Measurements from ENCODE around the gene EIF3K.
"Not testable (repeated sequence)": the region's sequence is repeated elsewhere in the genome, so short reads cannot be mapped to it uniquely, and the experiment has no call there.

The EIF3K gene

GRCh38 chr19:38619361-38620174, 580 bp downstream of the EIF3K start:
- no peak for DNase-seq

DNA sequence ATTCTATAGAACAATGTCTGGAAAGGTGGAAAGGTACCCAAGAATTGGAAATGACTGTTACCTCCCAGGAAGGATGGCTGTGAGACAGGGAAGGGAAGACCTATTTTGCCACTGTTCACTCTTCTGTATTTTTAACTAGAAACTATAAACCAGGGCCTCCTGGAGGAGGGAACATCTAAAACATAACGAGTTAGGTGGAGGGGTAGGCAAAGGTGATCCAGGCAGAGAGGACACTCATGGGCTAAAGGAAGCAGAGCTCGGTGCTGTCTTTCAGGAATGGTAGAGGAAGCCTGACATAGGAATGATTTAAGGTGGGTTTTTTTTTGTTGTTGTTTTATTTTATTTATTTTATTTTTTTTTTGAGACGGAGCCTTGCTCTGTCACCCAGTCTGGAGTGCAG, 5.8 kb downstream of the EIF3K start:
- DNase-seq = no peak

DNA sequence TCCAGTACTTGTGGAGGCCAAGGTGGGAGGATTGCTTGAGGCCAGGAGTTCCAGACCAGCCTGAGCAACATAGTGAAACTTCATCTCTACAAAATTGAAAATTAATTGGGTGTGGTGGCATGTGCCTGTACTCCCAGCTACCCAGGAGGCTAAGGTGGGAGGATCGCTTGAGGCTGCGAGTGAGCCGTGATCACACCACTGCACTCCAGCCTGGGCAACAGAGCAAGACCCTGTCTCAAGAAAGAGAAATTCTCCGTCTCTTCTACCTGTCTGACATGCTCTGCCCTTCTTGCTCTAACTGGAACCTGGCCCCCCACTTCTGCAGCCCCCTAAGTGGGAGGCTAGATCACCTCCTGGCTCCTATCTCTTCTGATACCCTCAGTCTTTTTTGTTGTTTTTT, 7.4 kb downstream of the EIF3K start:
- DNase-seq = no peak

DNA sequence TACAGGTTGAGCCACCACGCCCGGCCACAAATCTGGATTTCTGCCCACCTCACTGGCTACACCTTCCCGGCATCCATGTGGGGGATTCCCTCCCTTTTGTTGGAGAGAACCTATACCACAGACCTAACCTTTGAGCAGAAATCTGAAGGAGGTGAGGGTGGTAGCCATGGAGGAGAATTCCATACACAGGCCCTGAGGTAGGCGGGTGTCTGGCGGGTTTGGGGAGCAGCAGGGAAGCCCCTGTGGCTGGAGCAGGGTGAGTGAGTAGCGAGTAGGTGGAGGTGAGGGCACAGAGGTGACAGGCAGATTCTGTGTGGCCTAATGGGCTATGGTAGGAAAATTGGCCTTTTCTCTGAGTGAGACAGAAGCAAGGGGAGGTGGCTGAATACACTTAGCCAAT, 10.6 kb downstream of the EIF3K start:
- DNase-seq = no peak

GRCh38 chr19:38631301-38631700, 12.3 kb downstream of the EIF3K start:
- DNase-seq = not testable (repeated sequence)

- DNase-seq = not testable (repeated sequence)
Observed at GRCh38 chr19:38631811-38632475, 13.0 kb downstream of the EIF3K start.

DNA sequence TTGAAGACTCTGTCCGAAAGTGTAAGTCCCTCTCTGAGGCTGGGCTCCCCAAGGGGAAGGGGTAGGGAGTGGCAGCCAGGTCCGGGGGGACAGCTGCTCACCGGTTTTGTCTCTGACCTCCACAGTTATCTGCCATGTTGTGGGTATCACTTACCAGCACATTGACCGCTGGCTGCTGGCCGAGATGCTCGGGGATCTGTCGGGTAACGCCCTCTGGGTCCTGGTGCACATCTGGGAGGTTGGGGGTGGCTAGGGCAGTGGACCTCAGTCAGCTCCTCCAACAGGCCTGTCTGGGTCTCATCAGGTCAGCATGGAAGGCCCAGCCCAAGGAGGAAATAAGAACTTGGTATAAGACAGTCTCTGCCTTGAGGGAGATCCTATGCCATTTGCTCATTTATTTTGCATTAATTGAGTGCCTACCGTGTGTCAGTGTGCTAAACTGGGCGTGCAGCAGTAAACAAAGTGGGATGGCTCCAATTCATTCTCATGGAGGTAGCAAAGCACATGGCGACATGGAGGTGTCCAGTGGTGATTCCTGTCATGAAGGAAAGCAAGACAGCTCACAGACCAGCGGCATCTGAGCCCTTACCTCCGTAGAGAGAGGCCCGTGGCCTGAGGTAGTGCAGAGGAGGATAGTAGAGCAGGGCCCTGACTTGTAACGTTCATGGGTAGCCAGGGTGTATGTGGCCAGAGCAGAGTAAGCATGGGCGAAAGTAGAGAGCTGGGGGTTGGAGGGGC, 13.7 kb downstream of the EIF3K start:
- DNase-seq = no peak

- peak; percentile 22 for DNase-seq
Observed at GRCh38 chr19:38634757-38635482, 15.9 kb downstream of the EIF3K start.

DNA sequence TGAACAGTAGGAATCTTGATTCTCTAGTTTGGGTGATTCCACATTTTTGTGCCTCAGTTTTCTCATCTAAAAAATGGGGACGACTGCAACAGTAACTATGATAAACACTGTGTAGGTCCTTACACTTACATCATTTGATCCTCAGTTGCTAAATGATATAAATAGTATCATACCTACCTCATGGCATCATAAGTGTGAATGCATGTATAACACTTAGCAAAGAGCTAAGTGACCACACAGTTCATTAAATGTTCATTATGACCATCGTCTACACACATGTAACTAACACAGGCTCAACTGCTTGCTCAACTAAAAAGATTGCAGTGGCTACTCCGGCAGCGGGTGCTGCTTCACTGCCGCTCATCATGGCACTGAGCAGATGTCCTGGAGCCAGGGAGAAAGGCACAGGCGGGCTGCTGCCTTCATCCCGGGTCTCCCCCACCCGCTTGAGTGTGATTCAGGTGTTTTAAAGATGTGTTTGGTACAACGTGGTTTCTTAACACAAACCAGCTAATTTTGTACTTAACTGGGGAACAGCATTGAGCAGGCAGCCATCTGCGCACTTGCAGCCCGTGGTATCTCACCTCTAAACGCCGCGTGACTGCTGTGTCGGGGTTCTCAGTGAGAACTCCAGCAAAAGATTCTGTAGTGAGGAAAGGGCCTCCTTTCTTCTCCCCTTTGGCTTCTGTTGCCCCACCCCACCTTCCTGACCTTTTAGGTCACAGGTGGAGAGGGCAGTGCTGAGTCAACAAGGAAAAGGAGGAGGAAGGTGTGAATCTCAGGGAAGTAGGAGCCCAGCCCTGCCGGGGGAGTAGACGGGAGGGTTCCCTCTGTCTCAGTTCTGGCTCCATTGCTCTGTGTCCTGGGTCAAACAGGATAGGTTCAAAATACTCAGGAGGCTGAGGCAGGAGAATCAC, 16.8 kb downstream of the EIF3K start:
- DNase-seq = no peak

DNA sequence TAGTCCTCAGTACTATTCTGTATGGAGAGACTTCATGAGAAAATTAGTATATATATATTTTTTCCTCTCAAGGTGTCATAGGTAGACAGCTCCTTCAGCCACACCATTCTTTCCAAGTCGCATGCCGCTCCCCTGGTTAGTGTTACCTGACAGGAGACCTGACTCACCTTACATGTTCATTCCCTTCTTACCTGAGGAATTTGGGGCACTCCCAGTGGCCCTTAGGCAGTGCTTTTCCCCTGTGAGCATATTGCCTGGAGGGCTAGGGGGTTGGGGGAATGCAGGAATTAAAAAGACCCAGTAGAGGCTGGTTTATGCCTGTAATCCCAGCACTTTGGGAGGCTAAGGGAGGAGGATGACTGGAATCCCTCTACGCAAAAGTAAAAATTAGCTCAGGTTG, 19.5 kb downstream of the EIF3K start:
- no peak for DNase-seq

GRCh38 chr19:38639679-38640078, 20.7 kb downstream of the EIF3K start:
- DNase-seq = no peak

GRCh38 chr19:38640368-38640767, 21.4 kb downstream of the EIF3K start:
- no peak for DNase-seq

- DNase-seq = no peak
Observed at GRCh38 chr19:38642176-38642575, 23.2 kb downstream of the EIF3K start.

GRCh38 chr19:38644719-38645118, 25.7 kb downstream of the EIF3K start:
- DNase-seq = no peak

DNA sequence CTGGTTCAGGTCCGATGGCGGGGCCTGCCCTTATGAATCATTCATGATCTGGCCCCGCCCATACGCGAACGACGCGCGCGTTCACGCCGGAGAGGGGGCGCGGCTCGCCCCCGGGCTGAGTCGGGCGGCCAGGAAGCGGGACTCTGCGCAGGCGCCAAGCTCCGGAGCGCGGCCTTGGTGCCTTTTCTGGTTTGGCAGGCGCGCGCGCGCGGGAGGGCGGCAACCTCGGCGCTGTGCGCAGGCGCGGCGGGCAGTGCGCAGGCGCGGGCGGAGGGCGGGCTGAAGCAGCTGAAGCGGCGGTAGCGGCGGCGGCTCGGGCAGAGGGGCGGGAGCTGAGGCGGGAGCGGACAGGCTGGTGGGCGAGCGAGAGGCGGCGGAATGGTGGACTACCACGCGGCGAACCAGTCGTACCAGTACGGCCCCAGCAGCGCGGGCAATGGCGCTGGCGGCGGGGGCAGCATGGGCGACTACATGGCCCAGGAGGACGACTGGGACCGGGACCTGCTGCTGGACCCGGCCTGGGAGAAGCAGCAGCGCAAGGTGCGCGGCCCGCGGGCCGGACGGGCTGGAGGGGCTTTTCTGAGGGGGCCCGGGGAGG, 28.5 kb downstream of the EIF3K start, which contains the start of gene ACTN4:
Gene ACTN4, plus strand, starts transcription at position 282 of the 598 bp plus-strand sequence. Its CDS starts 97 bp downstream, at position 379.
- DNase-seq = peak; percentile 97

DNA sequence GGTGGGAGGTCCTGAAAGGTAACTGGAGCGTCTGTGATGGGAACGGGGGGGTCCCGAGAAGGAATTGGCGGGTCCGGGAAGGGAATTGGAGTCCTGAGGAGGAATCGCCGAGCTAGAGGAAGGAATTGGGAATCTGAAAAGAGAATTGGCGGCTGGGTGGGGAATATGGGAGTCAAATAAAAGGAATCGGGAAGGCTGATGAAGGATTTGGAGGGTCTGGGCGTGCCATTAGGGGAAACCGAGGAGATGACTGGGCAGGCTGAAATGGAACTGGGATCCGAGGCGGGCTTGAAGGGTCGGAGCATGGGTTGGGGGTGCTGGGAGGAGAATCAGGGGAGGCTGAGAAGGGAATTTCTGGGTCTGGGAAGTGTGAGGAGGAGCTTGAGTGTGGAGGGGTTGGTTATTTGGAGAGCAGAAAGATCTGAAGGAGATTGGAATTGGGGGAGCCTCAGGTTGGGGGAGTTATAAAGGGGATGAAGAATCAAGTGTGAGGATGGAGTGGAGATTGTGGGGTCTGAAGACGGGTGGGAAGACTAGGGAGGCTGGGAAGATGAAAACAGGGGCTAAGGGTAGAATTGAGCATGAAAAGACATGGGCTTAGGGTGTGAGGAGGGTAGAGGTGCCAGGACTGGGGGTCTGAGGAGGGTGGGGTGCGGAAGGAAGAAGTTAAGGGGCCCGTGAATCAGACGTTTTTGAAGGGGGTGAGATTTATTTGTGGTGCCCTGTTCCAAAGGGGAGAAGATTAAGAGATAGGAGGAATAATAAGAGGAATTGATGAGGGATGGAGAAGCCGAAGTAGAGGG, 29.2 kb downstream of the EIF3K start:
- DNase-seq = no peak

DNA sequence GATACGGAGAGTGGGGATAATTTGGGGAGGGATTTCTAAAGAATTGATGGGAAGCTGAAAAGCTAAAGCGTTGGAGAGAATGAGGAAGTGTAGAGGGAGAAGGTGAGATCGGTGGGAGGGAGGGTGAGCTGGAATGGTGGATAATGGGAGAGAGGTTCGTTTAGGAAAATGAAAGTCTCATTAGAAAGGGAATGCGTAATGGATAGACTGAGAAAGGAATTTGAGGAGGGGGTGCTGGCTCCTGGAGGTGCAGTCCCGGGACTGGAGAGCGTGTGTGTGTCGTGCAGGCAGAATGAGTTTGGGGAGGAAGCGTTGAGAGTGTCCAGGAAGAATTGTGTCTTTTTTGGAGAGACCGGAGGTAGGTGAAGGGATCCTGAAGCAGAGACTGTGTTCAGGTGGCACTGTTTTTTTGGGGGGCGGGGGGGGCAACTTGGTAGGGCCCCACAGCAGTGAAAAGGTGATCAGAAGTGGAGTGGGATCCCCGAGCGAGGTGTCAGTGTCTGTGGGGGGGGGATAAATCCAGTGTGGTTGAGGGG, 29.8 kb downstream of the EIF3K start:
- no peak for DNase-seq

DNA sequence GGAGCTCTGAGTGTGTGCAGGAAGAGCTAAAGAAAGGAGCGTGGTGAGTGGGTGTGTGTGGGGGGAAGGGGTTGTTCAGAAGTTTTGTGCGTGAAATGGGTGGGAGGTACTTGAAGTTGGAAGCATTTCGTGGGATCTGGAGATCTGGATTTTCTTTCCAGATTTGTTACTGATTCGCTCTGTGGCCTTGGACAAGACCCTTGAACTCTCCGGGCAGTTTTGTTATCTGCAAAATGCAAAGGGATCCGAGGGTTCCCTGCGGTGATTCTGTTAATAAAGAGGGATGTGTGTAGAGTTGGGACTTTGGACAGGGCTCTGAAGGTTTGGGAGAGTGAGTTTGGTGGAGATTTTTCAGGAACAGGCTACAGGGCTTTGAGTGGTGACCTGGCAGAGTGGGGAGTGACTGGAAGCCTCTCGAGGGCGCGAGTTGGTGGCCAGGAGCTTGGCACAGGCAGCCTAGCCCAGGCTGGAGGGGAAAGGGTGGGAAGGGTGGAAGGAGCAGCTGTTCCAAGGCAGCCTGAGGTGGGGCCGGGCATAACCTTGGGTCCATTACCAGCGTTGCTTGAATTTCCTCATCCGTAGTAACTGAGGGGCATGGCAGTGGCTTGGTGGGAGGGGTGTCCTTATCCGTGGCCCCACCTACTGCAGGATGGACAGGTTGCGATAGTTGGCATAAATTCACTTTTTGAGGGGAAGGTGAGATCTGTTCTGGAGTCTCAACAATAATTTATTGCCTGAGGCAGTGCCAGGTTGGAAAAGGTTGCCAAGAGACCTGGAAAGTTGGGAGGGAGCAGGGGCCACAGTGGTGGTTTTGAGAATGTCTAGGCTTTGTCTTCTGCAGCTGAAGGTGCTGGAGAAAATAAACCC, 30.6 kb downstream of the EIF3K start:
- DNase-seq = no peak

GRCh38 chr19:38650172-38650775, 31.3 kb downstream of the EIF3K start:
- DNase-seq = no peak
